Stimulated activated CD8-positive, alpha-beta memory T cell treated with anti-CD3 and anti-CD28 coated beads, Interleukin-12 subunit alpha, Interleukin-12 subunit beta, amount 100 ng/mL, for 24 hours (primary cell): ENCODE results near the gene HOXA5.

Experiments
- DNase-seq: peaks from one replicate; pipeline ENCODE4 v3.0.0-alpha.2; 2020; ENCODE audit errors: extremely low read depth

The HOXA5 gene

GRCh38 chr7:27095897-27096767 is 47.3 kb downstream of the HOXA5 start, which contains the start of gene HOXA1:
TSS of gene HOXA1 (minus strand) at chr7:27096000. CDS start at chr7:27095912, 88 bp downstream.
- DNase-seq, result peak; percentile 31

- no peak for DNase-seq
Observed at GRCh38 chr7:27095050-27095896, 48.2 kb downstream of the HOXA5 start.

DNA sequence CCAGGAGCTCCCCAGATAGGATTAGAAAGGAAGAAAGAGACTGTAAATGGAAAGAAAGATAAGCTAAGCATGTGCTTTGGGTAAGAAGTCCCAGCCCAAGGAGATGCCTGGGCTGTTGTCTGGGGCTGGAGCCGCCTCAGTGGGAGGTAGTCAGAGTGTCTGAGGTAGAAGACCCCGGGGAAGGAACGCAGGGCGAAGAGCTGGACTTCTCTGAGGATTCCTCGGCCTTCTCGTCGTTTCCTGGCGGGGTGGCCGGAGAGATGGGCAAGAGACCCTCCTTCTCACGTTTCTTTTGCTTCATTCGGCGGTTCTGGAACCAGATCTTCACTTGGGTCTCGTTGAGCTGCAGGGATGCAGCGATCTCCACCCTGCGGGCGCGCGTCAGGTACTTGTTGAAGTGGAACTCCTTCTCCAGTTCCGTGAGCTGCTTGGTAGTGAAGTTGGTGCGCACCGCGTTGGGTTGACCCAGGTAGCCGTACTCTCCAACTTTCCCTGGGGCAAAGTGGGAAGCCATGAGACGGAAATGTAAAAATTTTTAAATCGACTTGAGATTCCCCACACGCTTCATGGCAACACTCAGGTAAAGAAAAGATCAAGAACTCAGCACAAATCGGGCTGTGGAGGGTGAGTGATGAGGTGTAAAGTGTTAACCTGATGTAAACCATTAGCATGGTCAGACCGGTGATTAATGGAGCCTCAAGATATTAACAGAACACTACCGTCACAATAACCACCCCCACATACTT is 49.0 kb downstream of the HOXA5 start:
- DNase-seq, result no peak

DNA sequence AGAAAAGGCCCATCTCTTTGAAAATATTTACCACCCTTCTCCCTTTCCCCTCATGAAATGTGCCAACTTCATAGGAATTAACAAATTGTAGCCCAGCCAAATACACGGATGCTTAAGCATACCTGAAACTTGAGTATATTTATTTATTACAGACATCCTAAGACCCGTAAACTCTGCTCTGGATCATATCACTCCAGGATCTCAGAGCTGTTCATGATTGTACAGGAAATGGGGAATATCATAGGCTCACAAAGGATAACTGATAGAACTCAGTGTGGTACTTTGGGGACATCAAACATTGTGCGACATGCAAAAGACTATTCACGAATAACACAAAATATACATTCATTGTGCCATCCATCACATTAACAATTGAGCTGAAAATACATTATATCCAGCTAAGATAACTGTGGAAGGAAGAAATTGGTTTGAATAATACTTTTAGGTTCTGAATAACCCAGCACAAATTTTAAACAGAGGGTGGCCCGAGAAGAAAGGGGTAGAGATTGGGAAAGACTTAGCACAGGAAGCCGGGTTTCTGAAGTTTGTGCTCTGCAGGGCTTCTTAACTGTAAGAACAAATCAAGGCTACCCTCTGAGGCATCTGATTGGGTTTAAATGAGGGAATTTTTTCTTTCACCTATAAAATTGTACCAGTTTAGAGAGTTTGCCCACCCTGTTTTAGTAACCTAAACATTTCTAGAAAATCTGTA is 50.1 kb downstream of the HOXA5 start:
- DNase-seq, result no peak

DNA sequence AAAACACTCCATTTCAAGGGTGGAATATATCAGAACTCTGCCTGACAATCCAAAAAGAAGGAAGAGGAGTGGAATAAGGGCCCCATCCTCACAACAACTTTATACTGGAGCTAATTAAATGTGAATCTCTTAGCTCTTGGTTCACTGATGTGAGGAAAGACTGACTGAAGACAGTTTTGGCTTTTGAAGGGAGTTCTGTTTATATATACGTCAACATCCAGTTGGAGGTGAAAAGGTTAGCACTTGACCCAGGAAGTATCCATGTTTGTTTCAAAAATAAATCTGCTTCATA is 50.7 kb downstream of the HOXA5 start:
- DNase-seq, result no peak

- no peak for DNase-seq
Observed at GRCh38 chr7:27091941-27092818, 51.3 kb downstream of the HOXA5 start.

GRCh38 chr7:27091105-27091504 is 52.4 kb downstream of the HOXA5 start:
- DNase-seq, result no peak
